Calu3 (cell line): ENCODE results near the gene ITGA6. TPM values are rescaled to one million over a fixed set of nuclear protein-coding genes. Genes with fewer than 3 reads are reported as not detected.

Experiments used
- BruUV-seq: library from RNA; stranded (reverse); fragments of 400-500 nt; replicated peaks from 2 replicates; lab custom pipeline; 2021; lab: Mats Ljungman, UMichigan
- CTCF ChIA-PET: fragments of 300-600 bp; sonication (Branson Sonifier 250); formaldehyde crosslinking; loops from one replicate; lab custom pipeline; 2022; ENCODE audit warnings: antibody characterized with exemption; lab: Charles Lee
- DNase-seq: peaks from one replicate; pipeline ENCODE4 v3.0.0; 2022
- H3K27ac Mint-ChIP-seq: one replicate; pipeline ENCODE4 v1.8.0; 2022; ENCODE audit warnings: mixed read lengths; ENCODE audit not compliant: unreplicated experiment
- H3K27me3 Mint-ChIP-seq: one replicate; pipeline ENCODE4 v1.8.0; 2022; ENCODE audit warnings: mixed read lengths; ENCODE audit not compliant: unreplicated experiment
- H3K36me3 Mint-ChIP-seq: one replicate; pipeline ENCODE4 v1.8.0; 2022; ENCODE audit warnings: mild to moderate bottlenecking, moderate library complexity, mixed read lengths; ENCODE audit not compliant: insufficient read depth, unreplicated experiment
- H3K4me1 Mint-ChIP-seq: one replicate; pipeline ENCODE4 v1.8.0; 2022; ENCODE audit warnings: mild to moderate bottlenecking, low read depth, mixed read lengths; ENCODE audit not compliant: unreplicated experiment
- H3K4me3 Mint-ChIP-seq: one replicate; pipeline ENCODE4 v1.8.0; 2022; ENCODE audit warnings: mild to moderate bottlenecking, low read depth, moderate library complexity, mixed read lengths; ENCODE audit not compliant: unreplicated experiment
- H3K9me3 Mint-ChIP-seq: one replicate; pipeline ENCODE4 v1.8.0; 2022; ENCODE audit warnings: low read depth, mixed read lengths; ENCODE audit not compliant: unreplicated experiment
- CTCF ChIP-seq: fragments of 200-600 bp; IDR thresholded peaks from one replicate; pipeline ENCODE4 v1.8.0; 2022; ENCODE audit warnings: antibody characterized with exemption; ENCODE audit not compliant: unreplicated experiment
- intact Hi-C: fragments of 100-400 bp; cut with micrococcal nuclease; formaldehyde crosslinking; loops from one replicate; pipeline ENCODE4 v1.10.0; 2022; ENCODE audit not compliant: unreplicated experiment
- total RNA-seq: library from RNA; stranded (reverse); gene quantifications from 2 replicates; pipeline ENCODE4 v1.2.3, GENCODE V29; 2022

The ITGA6 gene
- total RNA-seq, 1 experiment from 2014 or later: 270 TPM

DNA sequence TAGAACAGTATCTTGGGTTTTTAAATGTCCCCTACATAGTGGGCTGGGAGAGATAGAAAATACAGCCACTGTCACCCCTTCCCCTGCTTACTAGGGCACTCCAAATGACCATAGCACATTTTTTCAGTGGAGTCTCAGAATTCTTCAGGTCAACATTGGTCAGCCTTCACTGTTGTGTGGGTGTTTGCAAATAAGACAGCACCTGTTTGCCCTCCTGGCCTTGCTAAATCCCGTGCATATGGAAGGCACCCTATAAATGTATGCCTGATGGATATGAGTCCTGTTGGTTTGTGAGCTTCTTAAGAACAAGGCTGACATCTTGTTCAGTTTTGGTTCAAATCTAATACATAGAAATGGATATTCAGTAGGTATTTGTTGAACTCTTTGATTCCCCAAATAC is 12.5 kb downstream of the ITGA6 start:
- intact Hi-C loops: no loop called here
- H3K9me3 Mint-ChIP-seq: no peaks in the 10 kb centered on the region
- peaks cover 54% of the 10 kb centered on the region for H3K36me3 Mint-ChIP-seq
- no peak overlapping the region for H3K4me3 Mint-ChIP-seq
- no peak for TF ChIP-seq CTCF
- H3K27me3 Mint-ChIP-seq: no peaks in the 10 kb centered on the region
- H3K27ac Mint-ChIP-seq: no peak overlapping the region
- no peak for DNase-seq
- CTCF ChIA-PET: interaction anchor here (0.7 to 5.9 kb wide), 3 partner anchors 10 to 45 kb away, joined by 4 to 106 read pairs (median 31); partner anchors contain the start of gene ITGA6
- peaks cover 24% of the 10 kb centered on the region for H3K4me1 Mint-ChIP-seq
- BruUV-seq: no TSS peak

GRCh38 chr2:172440795-172441194 is 13.4 kb downstream of the ITGA6 start:
- TF ChIP-seq CTCF: no peak
- Mint-ChIP-seq H3K4me3 (peak overlapping the region; percentile 63), H3K9me3 (no peaks in the 10 kb centered on the region), H3K27me3 (no peaks in the 10 kb centered on the region), H3K27ac (peak overlapping the region; percentile 96), H3K4me1 (peaks cover 26% of the 10 kb centered on the region), H3K36me3 (peaks cover 54% of the 10 kb centered on the region)
- no TSS peak for BruUV-seq
- CTCF ChIA-PET: interaction anchor here (2.9 to 5.9 kb wide), 4 partner anchors 11 to 20 kb away, joined by 11 to 106 read pairs (median 51); partner anchors contain the start of gene ITGA6
- intact Hi-C loops: loop anchor here (1.0 kb wide), 1 partner anchor 11 kb away; no protein-coding TSS in a partner anchor
- peak; percentile 44 for DNase-seq

GRCh38 chr2:172442072-172442895 is 14.9 kb downstream of the ITGA6 start:
- DNase-seq: peak; percentile 93

GRCh38 chr2:172445851-172446250 is 18.5 kb downstream of the ITGA6 start:
- BruUV-seq: no TSS peak
- no peak for DNase-seq
- no peak for TF ChIP-seq CTCF
- H3K9me3 Mint-ChIP-seq: no peaks in the 10 kb centered on the region
- no peak overlapping the region for H3K4me3 Mint-ChIP-seq
- intact Hi-C loops: no loop called here
- peaks cover 53% of the 10 kb centered on the region for H3K36me3 Mint-ChIP-seq
- H3K27ac Mint-ChIP-seq: peak overlapping the region; percentile 52
- CTCF ChIA-PET: interaction anchor here (1.6 to 1.7 kb wide), 2 partner anchors 8 to 16 kb away, joined by 5 to 7 read pairs; no protein-coding TSS in a partner anchor
- no peaks in the 10 kb centered on the region for H3K27me3 Mint-ChIP-seq
- peaks cover 63% of the 10 kb centered on the region for H3K4me1 Mint-ChIP-seq

More at GRCh38 chr2:172442072-172442895, 14.9 kb downstream of the ITGA6 start:
- intact Hi-C loops: loop anchor here (2.0 kb wide), 1 partner anchor 19 kb away; no protein-coding TSS in a partner anchor
- Mint-ChIP-seq H3K36me3 (peaks cover 52% of the 10 kb centered on the region), H3K4me1 (peaks cover 29% of the 10 kb centered on the region), H3K27ac (peak overlapping the region; percentile 96), H3K27me3 (no peaks in the 10 kb centered on the region), H3K4me3 (peak overlapping the region; percentile 63), H3K9me3 (no peaks in the 10 kb centered on the region)
- TSS peak; percentile 41 for BruUV-seq
- no peak for TF ChIP-seq CTCF
- CTCF ChIA-PET: interaction anchor here (0.5 to 5.9 kb wide), 13 partner anchors 10 to 1812 kb away, joined by 3 to 106 read pairs (median 5); partner anchors contain the start of gene ITGA6
